Ishikawa (cell line): ENCODE data around the gene RFNG.

ENCODE experiments used
- CEBPB ChIP-seq: IDR thresholded peaks from 2 replicates; pipeline ENCODE4 v1.6.1; 2012
- CREB1 ChIP-seq: IDR thresholded peaks from 2 replicates; pipeline ENCODE4 v1.6.1; 2012; ENCODE audit warnings: low read depth
- EGR1 ChIP-seq: IDR thresholded peaks from 2 replicates; pipeline ENCODE4 v1.6.1; 2012
- EP300 ChIP-seq: IDR thresholded peaks from 2 replicates; pipeline ENCODE4 v1.6.1; 2012; ENCODE audit warnings: borderline replicate concordance
- FOXM1 ChIP-seq: IDR thresholded peaks from 2 replicates; pipeline ENCODE4 v1.6.1; 2012; ENCODE audit warnings: low read depth, borderline replicate concordance
- MAX ChIP-seq: IDR thresholded peaks from 2 replicates; pipeline ENCODE4 v1.6.1; 2012
- NFIC ChIP-seq: IDR thresholded peaks from 2 replicates; pipeline ENCODE4 v1.6.1; 2012
- RAD21 ChIP-seq: IDR thresholded peaks from 2 replicates; pipeline ENCODE4 v1.6.1; 2012; ENCODE audit warnings: low read depth
- REST ChIP-seq: IDR thresholded peaks from 2 replicates; pipeline ENCODE4 v1.6.1; 2012; ENCODE audit warnings: low read depth, mild to moderate bottlenecking
- TAF1 ChIP-seq: IDR thresholded peaks from 2 replicates; pipeline ENCODE4 v1.6.1; 2012; ENCODE audit warnings: low read depth, mild to moderate bottlenecking
- TCF12 ChIP-seq: IDR thresholded peaks from 2 replicates; pipeline ENCODE4 v1.6.1; 2012; ENCODE audit warnings: low read depth
- TEAD4 ChIP-seq: IDR thresholded peaks from 2 replicates; pipeline ENCODE4 v1.6.1; 2012
- YY1 ChIP-seq: IDR thresholded peaks from 2 replicates; pipeline ENCODE4 v1.6.1; 2012; ENCODE audit warnings: low read depth
- ZBTB7A ChIP-seq: IDR thresholded peaks from 2 replicates; pipeline ENCODE4 v1.6.1; 2012; ENCODE audit warnings: low read depth
- TF ChIP-seq, protein P1 (sequence below): IDR thresholded peaks from 2 replicates; pipeline ENCODE4 v1.6.1; 2012

The RFNG gene

GRCh38 chr17:82065193-82065637 lies 13.6 kb upstream of the RFNG start:
- TF ChIP-seq ZBTB7A = 0 out of 2 replicates have a peak, but pooled peaks have one; percentile 33
- 0 out of 2 replicates have a peak, but pooled peaks have one; percentile 6 for TF ChIP-seq MAX
- TF ChIP-seq YY1 = no peak

- TF ChIP-seq EP300 (no peak), MAX (peak; percentile 93), FOXM1 (no peak), RAD21 (no peak), ZBTB7A (no peak), EGR1 (no peak), YY1 (no peak)
Observed at GRCh38 chr17:82064433-82065192, 13.0 kb upstream of the RFNG start.

DNA sequence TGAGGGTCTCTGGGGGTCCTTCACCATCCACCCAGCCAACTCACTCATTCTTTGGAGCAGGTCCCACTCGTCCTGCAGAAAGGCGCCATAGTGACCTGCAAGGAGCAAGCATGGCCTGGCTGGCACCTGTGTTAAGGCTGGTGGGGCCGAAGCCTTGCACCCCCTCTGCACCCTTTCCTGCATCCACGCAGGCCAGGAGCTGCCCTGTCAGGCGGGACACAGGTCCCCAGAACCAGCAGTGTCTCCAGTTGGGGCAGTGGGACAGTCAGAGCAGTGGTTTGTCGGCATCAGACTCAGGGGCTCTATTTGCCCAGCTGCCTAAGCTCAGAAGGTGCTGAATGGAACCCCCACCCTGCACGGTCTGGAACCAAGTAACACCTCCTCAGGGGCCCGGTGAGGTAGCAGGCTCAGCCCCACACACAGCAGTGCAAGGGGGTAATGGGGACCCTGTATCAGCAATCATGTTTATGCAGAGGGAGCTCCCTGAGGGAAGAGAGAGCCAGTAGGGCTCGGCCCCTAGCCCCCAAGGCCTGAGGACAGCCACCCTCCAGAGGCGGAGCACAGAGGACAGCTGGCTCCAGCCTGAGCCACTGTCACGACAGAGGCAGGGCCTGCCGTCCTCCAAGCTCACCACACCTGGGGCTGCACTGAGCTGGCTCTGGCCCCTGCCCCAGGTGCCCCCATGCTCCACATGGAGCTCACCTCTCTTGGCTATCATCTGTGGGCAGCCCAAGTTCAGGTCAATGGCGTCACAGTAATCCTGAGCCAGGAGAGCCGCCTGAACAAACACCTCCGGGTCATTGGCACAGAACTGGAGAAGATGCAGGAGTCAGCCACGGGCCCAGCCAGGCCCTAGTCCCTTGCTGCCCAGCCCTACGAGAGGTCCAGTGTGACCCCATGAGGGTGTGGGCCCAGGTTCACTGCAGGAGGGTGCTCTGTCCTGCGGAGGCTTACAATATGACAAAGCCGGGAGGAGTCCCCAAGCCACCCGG lies 12.1 kb upstream of the RFNG start:
- no peak for TF ChIP-seq EGR1

DNA sequence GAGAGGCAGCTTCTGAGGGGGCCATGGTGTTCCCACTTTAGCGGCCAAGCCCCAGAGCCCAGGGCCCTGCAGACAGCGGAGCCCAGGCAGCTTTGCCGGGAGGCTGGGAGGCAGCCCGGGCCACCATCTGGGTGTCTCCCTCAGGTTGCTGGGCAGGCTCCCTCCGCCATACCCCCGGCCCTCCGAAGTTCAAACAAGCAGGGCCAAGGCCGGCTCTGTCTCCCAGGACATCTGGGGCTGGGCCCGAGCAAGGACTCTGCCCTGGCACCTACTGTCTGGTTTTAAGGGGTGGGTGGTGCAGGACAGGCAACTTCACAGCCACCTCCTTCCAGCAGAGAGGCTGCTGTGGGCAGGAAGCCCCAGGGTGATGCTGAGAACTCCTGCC lies 11.4 kb upstream of the RFNG start:
- no peak for TF ChIP-seq REST
- TF ChIP-seq CREB1 = no peak
- TF ChIP-seq TCF12 = no peak
- TF ChIP-seq TAF1 = no peak
- no peak for TF ChIP-seq YY1
- TF ChIP-seq NFIC = no peak
- no peak for TF ChIP-seq MAX
- TF ChIP-seq CEBPB = no peak
- TF ChIP-seq EP300 = no peak
- no peak for TF ChIP-seq ZBTB7A
- TF ChIP-seq, protein P1, sequence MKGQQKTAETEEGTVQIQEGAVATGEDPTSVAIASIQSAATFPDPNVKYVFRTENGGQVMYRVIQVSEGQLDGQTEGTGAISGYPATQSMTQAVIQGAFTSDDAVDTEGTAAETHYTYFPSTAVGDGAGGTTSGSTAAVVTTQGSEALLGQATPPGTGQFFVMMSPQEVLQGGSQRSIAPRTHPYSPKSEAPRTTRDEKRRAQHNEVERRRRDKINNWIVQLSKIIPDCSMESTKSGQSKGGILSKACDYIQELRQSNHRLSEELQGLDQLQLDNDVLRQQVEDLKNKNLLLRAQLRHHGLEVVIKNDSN = no peak
- TF ChIP-seq RAD21 = no peak
- no peak for TF ChIP-seq FOXM1

DNA sequence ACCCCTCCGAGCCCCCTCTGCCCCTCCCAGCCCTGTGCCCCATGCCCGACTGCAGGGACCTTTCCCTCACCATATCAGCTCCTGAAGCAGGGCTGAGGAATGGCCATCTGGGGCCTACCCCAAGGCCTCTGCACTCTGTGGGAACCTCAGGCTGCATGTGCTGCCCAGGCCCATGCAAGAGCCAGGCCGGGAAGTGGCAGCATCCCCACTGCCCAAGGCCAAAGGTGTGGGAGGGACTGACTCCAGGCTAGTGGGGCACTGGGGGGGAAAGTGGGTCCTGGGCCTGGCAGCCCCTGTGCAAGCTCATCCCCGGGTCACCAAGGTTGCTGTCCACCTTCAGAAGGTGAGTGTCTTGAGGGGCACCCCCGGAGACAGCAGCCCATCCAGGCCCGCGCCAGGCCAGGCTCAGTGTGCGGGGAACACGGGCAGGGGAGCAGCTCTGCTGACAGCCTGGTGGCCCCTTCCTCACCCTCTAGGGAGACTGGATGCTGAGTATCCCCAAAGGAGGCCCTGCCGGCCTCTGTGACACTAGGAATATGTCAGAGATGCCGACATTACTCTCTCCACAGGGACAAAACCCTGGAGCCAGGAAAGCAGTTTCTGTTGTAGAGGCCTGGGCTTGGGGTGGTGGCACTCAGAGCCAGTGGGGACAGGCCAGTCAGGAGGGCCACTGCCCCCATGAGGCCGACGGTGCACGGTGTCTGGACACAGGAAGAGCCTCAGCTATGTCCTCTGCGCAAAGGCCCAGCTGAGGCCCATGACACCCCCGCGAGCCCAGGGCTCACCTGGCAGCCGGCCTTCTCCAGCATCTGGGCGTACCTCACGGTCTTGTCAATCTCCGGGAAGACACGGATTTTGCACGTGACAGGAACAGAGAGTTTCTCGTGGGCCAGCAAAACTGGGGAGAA lies 10.7 kb upstream of the RFNG start:
- TF ChIP-seq CEBPB (no peak), CREB1 (no peak), RAD21 (no peak), MAX (no peak), TEAD4 (no peak), FOXM1 (no peak), EGR1 (no peak), YY1 (no peak), TAF1 (no peak), REST (no peak), NFIC (no peak), TCF12 (no peak), EP300 (no peak)
- TF ChIP-seq, protein P1 = no peak
